HepG2 (cell line): Measurements from ENCODE around the gene ZSWIM6. TPM values are rescaled to one million over a fixed set of nuclear protein-coding genes. Genes with fewer than 3 reads are reported as not detected.

Source experiments
- ATAC-seq: fragments of 200-7000 bp; cut with Tn5 transposase; 3 replicates; pipeline ENCODE4 v1.9.1; 2020; ENCODE audit warnings: mild to moderate bottlenecking, moderate library complexity
- BruUV-seq: library from RNA; stranded (reverse); fragments of 400-500 nt; replicated peaks from 2 replicates; lab custom pipeline; 2021; lab: Mats Ljungman, UMichigan
- CTCF ChIA-PET: fragments of 300-600 bp; formaldehyde crosslinking; extraction: SDS; loops from one replicate; lab custom pipeline; 2021; ENCODE audit warnings: low total read pairs, inconsistent platforms, low intra/inter-chr PET ratio; lab: Yijun Ruan, JAX
- POLR2A ChIA-PET: fragments of 350-600 bp; sonication (Branson Sonifier 250); formaldehyde crosslinking; loops from one replicate; lab custom pipeline; 2020; ENCODE audit warnings: antibody characterized with exemption, inconsistent platforms; lab: Yijun Ruan, JAX
- DNase-seq: peaks from one replicate; pipeline ENCODE4 v3.0.0-alpha.2; 2015; ENCODE audit warnings: low spot score
- FAIRE-seq: peaks from 3 replicates; lab custom pipeline; 2011; peaks lifted over from hg19 to GRCh38; lab: Jason Lieb, UNC
- H2AFZ ChIP-seq: one replicate; pipeline ENCODE4 v1.6.1; 2011; ENCODE audit warnings: low read length, inconsistent platforms
- H3K27ac ChIP-seq: fragments of 300-600 bp; 3 replicates; pipeline ENCODE4 v1.8.0; 2011; ENCODE audit warnings: mixed run types, mild to moderate bottlenecking, mixed read lengths, low read length, inconsistent platforms; ENCODE audit not compliant: insufficient read depth; ENCODE audit errors: extremely low read length
- H3K27me3 ChIP-seq, 2 experiments: fragments of 200-600 bp in 1 of 2; 2 replicates in 1 of 2; 3 replicates in 1 of 2; pipeline versions ENCODE4 v1.6.0 to v1.8.0; 2011; ENCODE audit warnings: low read length in 2 of 2, mild to moderate bottlenecking in 2 of 2, moderate library complexity in 2 of 2, inconsistent platforms in 1 of 2; ENCODE audit not compliant: insufficient read depth in 2 of 2, control insufficient read depth in 1 of 2
- H3K36me3 ChIP-seq, 2 experiments: fragments of 200-600 bp in 1 of 2; replicated peaks in 1 of 2; 2 replicates in 1 of 2; 3 replicates in 1 of 2; pipeline versions ENCODE4 v1.5.1 to v1.8.0; 2011; ENCODE audit warnings: low read length in 2 of 2, inconsistent platforms in 1 of 2; ENCODE audit not compliant: insufficient read depth in 2 of 2, control insufficient read depth in 1 of 2
- H3K4me1 ChIP-seq: 2 replicates; pipeline ENCODE4 v1.5.1; 2012; ENCODE audit warnings: low read length, inconsistent platforms; ENCODE audit not compliant: insufficient read depth
- H3K4me2 ChIP-seq: 2 replicates; pipeline ENCODE4 v1.6.0; 2011; ENCODE audit warnings: low read depth, low read length, inconsistent platforms
- H3K4me3 ChIP-seq, 3 experiments: fragments of 200-600 bp in 1 of 3; sonication (generic), shearing (Covaris generic) in 1 of 3; replicated peaks in 1 of 3; 2 replicates each; pipeline ENCODE4 v1.5.1; 2011 to 2016; ENCODE audit warnings: low read length in 3 of 3, inconsistent platforms in 2 of 3, low read depth in 2 of 3, mild to moderate bottlenecking in 2 of 3, control low read depth in 1 of 3, mixed read lengths in 1 of 3; ENCODE audit not compliant: insufficient read depth in 1 of 3
- H3K79me2 ChIP-seq: one replicate; pipeline ENCODE4 v1.6.1; 2011; ENCODE audit warnings: low read length, inconsistent platforms; ENCODE audit not compliant: insufficient read depth
- H3K9ac ChIP-seq: 2 replicates; pipeline ENCODE4 v1.6.0; 2011; ENCODE audit warnings: mild to moderate bottlenecking, low read depth, low read length, inconsistent platforms; ENCODE audit not compliant: insufficient read depth
- H3K9me3 ChIP-seq: 2 replicates; pipeline ENCODE4 v1.5.1; 2012; ENCODE audit warnings: mild to moderate bottlenecking, low read length
- H4K20me1 ChIP-seq: 2 replicates; pipeline ENCODE4 v1.6.0; 2011; ENCODE audit warnings: inconsistent platforms, mild to moderate bottlenecking, low read length, moderate library complexity; ENCODE audit not compliant: insufficient read depth
- AGO1 ChIP-seq: fragments of 200-400 bp; formaldehyde crosslinking; IDR thresholded peaks from 2 replicates; pipeline ENCODE4 v1.6.1; 2017; ENCODE audit warnings: mild to moderate bottlenecking, low read depth, low read length, moderate library complexity; ENCODE audit not compliant: poor library complexity, severe bottlenecking
- MBD4 ChIP-seq: IDR thresholded peaks from 2 replicates; pipeline ENCODE4 v1.6.1; 2012; ENCODE audit warnings: low read length, inconsistent platforms, borderline replicate concordance
- SSRP1 ChIP-seq: IDR thresholded peaks from 2 replicates; pipeline ENCODE4 v1.6.1; 2016; ENCODE audit warnings: control low read depth
- XRCC5 ChIP-seq: fragments of 200-400 bp; formaldehyde crosslinking; optimal IDR thresholded peaks from 2 replicates; pipeline ENCODE3; 2017; ENCODE audit warnings: mild to moderate bottlenecking, low read length
- ZMAT3 ChIP-seq: sonication (generic); formaldehyde crosslinking; conservative IDR thresholded peaks from 2 replicates; pipeline ENCODE4 v1.7.0; 2021; ENCODE audit warnings: missing genetic modification reagents
- ZNF550 ChIP-seq: sonication (generic); formaldehyde crosslinking; IDR thresholded peaks from 2 replicates; pipeline ENCODE4 v1.4.0; 2020; ENCODE audit warnings: mild to moderate bottlenecking, missing genetic modification reagents, borderline replicate concordance
- ZSCAN31 ChIP-seq: sonication (generic); formaldehyde crosslinking; IDR thresholded peaks from 2 replicates; pipeline ENCODE4 v1.5.0; 2020; ENCODE audit warnings: low read depth, mild to moderate bottlenecking, missing genetic modification reagents
- WGBS: methylation state at CpG from one replicate; pipeline ENCODE4 v1.1.6; 2017; ENCODE audit warnings: low lambda C conversion rate; 5-methylcytosine and 5-hydroxymethylcytosine counted together
- in situ Hi-C: cut with HindIII; loops from 2 replicates; pipeline ENCODE4 v1.10.0; 2017; ENCODE audit warnings: low pct_unique_long_range_greater_than_20kb; ENCODE audit not compliant: extremely low pct_ligation_motif_present
- intact Hi-C: fragments of 100-400 bp; cut with micrococcal nuclease; formaldehyde crosslinking; loops from one replicate; pipeline ENCODE4 v1.10.0; 2022; ENCODE audit not compliant: unreplicated experiment
- polyA plus RNA-seq, 8 experiments: library from polyadenylated mRNA; depleted of rRNA in 3 of 8; stranded (reverse) in 7 of 8; unstranded in 1 of 8; fragments of >200 nt; fragmentation: Illumina TruSeq in 4 of 8; extraction: Trizol in 4 of 8; gene quantifications; 2 replicates each; pipeline versions ENCODE4 v1.2.1 to v1.2.3, GENCODE V29; 2011 to 2016; ENCODE audit warnings: low read depth in 4 of 8, missing spikeins in 1 of 8, mixed read lengths in 1 of 8; ENCODE audit not compliant: insufficient read depth in 1 of 8
- total RNA-seq, 5 experiments: library from RNA; depleted of rRNA; stranded (reverse); fragments of >200 nt; fragmentation: Illumina TruSeq; extraction: Trizol; gene quantifications; 2 replicates each; pipeline ENCODE4 v1.2.3, GENCODE V29; 2016; ENCODE audit warnings: low read depth in 1 of 5
- TF ChIP-seq, protein P1 (sequence below): sonication (generic); formaldehyde crosslinking; IDR thresholded peaks from 2 replicates; pipeline ENCODE4 v1.4.0; 2020; ENCODE audit warnings: missing genetic modification reagents
- TF ChIP-seq, protein P2 (sequence below): sonication (generic); formaldehyde crosslinking; IDR thresholded peaks from 2 replicates; pipeline ENCODE4 v1.4.0; 2020; ENCODE audit warnings: missing genetic modification reagents, borderline replicate concordance
- TF ChIP-seq, protein P3 (sequence below): sonication (generic); formaldehyde crosslinking; IDR thresholded peaks from 2 replicates; pipeline ENCODE4 v1.4.0; 2020; ENCODE audit warnings: missing genetic modification reagents

The ZSWIM6 gene
- total and polyA plus RNA-seq, 2 of the 13 experiments (the other 11 are each of a cell fraction or from before 2014, with no cell fraction given), result 0.82 to 1.9 TPM

DNA sequence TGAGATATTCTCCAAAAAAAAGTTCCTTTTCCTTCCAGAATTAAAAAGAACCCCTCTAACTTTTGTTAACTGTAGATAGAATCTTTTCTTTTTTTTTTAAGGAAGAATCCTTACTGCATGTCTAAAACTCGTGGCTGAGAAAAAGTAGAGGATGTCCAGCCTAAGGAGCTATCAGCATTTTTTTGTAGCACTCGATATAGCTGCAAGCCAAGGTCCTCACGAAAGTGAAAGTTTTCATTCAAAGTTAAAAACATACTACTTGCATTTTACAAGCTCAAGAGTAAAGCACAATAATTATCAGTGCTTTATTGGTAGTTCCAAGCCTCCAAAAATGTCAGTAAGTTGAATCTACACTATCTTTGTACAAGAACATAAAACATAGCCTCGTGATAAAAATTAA lies 28.7 kb upstream of the ZSWIM6 start:
- H3K9me3 ChIP-seq, result no peaks in the 10 kb centered on the region
- H3K4me3 ChIP-seq, result no peak overlapping the region
- H3K4me1 ChIP-seq, result peaks cover 62% of the 10 kb centered on the region
- no peak overlapping the region for H3K27ac ChIP-seq
- intact Hi-C loops (no loop called here), in situ Hi-C loops (no loop called here)
- H3K4me2 ChIP-seq, result no peak overlapping the region
- DNase-seq, result no peak
- TF ChIP-seq, protein P1, sequence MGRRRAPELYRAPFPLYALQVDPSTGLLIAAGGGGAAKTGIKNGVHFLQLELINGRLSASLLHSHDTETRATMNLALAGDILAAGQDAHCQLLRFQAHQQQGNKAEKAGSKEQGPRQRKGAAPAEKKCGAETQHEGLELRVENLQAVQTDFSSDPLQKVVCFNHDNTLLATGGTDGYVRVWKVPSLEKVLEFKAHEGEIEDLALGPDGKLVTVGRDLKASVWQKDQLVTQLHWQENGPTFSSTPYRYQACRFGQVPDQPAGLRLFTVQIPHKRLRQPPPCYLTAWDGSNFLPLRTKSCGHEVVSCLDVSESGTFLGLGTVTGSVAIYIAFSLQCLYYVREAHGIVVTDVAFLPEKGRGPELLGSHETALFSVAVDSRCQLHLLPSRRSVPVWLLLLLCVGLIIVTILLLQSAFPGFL, result no peak
- TF ChIP-seq AGO1 (no peak), ZNF550 (CRISPR knock-in tag) (no peak), ZSCAN31 (no peak), MBD4 (no peak), SSRP1 (CRISPR knock-in tag) (no peak)
- ChIA-PET POLR2A (interaction anchor here (1.3 to 4.6 kb wide), 3 partner anchors 25 to 358 kb away, joined by 3 to 37 read pairs (median 6); partner anchors contain the start of genes ERCC8, NDUFAF2 and ZSWIM6), CTCF (no interaction called here)
- no peak for FAIRE-seq
- no peak for ATAC-seq
- no TSS peak for BruUV-seq
- no peaks in the 10 kb centered on the region for H3K36me3 ChIP-seq
- no peaks in the 10 kb centered on the region for H4K20me1 ChIP-seq
- H3K9ac ChIP-seq, result no peak overlapping the region
- no peaks in the 10 kb centered on the region for H3K27me3 ChIP-seq
- 37% methylated on average over 4 of the region's 4 CpGs for WGBS
- no peak overlapping the region for H2AFZ ChIP-seq
- H3K79me2 ChIP-seq, result no peaks in the 10 kb centered on the region

DNA sequence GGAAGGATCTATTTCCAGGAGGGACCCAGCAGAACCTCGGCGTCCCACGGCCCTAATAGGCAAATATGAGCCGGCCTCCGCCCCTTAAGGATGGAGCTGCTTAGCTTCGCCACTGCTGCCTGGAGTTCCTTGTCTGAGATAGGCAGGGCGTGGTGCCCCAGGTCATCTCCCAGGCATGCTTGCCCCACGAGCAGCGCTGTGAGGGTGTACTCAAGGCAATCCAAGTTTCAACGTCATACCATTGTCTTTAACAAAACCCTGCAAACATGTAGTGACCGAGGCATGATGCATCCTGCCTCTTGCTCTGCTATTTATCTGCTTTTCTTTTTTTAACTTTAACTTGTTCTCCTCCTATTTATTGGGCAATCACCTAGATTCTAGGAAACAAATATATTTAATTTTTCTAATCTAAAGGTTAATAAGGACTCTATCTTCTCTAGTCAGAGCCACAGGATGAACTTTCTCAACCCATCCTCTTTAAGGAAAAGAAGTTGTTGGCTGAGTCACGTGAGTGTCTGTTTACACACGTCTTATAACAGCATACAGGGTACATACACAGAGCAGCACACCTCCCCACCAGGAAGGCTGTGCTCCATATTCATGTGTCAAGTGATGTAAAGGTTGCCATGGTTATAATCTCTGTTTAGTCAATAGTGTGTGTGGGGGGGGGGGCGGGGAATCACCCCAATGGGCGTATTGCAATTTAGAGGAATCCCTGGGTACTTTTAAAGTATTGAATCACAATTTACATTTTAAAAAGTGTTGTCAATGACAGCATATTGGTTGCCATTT lies 27.3 kb upstream of the ZSWIM6 start:
- FAIRE-seq, result no peak
- H3K4me1 ChIP-seq, result peaks cover 48% of the 10 kb centered on the region
- in situ Hi-C loops, result no loop called here
- TF ChIP-seq, protein P2, sequence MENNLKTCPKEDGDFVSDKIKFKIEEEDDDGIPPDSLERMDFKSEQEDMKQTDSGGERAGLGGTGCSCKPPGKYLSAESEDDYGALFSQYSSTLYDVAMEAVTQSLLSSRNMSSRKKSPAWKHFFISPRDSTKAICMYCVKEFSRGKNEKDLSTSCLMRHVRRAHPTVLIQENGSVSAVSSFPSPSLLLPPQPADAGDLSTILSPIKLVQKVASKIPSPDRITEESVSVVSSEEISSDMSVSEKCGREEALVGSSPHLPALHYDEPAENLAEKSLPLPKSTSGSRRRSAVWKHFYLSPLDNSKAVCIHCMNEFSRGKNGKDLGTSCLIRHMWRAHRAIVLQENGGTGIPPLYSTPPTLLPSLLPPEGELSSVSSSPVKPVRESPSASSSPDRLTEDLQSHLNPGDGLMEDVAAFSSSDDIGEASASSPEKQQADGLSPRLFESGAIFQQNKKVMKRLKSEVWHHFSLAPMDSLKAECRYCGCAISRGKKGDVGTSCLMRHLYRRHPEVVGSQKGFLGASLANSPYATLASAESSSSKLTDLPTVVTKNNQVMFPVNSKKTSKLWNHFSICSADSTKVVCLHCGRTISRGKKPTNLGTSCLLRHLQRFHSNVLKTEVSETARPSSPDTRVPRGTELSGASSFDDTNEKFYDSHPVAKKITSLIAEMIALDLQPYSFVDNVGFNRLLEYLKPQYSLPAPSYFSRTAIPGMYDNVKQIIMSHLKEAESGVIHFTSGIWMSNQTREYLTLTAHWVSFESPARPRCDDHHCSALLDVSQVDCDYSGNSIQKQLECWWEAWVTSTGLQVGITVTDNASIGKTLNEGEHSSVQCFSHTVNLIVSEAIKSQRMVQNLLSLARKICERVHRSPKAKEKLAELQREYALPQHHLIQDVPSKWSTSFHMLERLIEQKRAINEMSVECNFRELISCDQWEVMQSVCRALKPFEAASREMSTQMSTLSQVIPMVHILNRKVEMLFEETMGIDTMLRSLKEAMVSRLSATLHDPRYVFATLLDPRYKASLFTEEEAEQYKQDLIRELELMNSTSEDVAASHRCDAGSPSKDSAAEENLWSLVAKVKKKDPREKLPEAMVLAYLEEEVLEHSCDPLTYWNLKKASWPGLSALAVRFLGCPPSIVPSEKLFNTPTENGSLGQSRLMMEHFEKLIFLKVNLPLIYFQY (CRISPR knock-in tag), result no peak
- TF ChIP-seq ZMAT3 (CRISPR knock-in tag), result no peak
- TF ChIP-seq, protein P3, sequence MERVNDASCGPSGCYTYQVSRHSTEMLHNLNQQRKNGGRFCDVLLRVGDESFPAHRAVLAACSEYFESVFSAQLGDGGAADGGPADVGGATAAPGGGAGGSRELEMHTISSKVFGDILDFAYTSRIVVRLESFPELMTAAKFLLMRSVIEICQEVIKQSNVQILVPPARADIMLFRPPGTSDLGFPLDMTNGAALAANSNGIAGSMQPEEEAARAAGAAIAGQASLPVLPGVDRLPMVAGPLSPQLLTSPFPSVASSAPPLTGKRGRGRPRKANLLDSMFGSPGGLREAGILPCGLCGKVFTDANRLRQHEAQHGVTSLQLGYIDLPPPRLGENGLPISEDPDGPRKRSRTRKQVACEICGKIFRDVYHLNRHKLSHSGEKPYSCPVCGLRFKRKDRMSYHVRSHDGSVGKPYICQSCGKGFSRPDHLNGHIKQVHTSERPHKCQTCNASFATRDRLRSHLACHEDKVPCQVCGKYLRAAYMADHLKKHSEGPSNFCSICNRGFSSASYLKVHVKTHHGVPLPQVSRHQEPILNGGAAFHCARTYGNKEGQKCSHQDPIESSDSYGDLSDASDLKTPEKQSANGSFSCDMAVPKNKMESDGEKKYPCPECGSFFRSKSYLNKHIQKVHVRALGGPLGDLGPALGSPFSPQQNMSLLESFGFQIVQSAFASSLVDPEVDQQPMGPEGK (CRISPR knock-in tag), result no peak
- TF ChIP-seq XRCC5, result no peak

More for the DNA sequence above, 27.3 kb upstream of the ZSWIM6 start:
- Histone ChIP-seq H4K20me1 (no peaks in the 10 kb centered on the region), H3K9me3 (no peaks in the 10 kb centered on the region), H3K79me2 (no peaks in the 10 kb centered on the region), H3K27me3 (no peaks in the 10 kb centered on the region), H2AFZ (no peak overlapping the region), H3K27ac (no peak overlapping the region), H3K4me3 (no peak overlapping the region), H3K36me3 (no peaks in the 10 kb centered on the region), H3K9ac (no peak overlapping the region), H3K4me2 (no peak overlapping the region)
- ATAC-seq, result no peak
- DNase-seq, result peak; percentile 54
- BruUV-seq, result no TSS peak
- WGBS, result 2% methylated on average over 8 of the region's 15 CpGs
- CTCF ChIA-PET, result no interaction called here
- intact Hi-C loops, result no loop called here
- POLR2A ChIA-PET, result interaction anchor here (1.1 to 4.6 kb wide), 4 partner anchors 20 to 360 kb away, joined by 3 to 37 read pairs (median 4); partner anchors contain the start of genes ERCC8, NDUFAF2 and ZSWIM6
